Epidermal melanocyte (primary cell): ENCODE data around the gene C14orf180.
"Not testable (repeated sequence)": the region's sequence is repeated elsewhere in the genome, so short reads cannot be mapped to it uniquely, and the experiment has no call there.

Experiments used
- DNase-seq: peaks from one replicate; pipeline ENCODE4 v3.0.0; 2011; ENCODE audit warnings: low spot score; ENCODE audit not compliant: insufficient read length

The C14orf180 gene

DNA sequence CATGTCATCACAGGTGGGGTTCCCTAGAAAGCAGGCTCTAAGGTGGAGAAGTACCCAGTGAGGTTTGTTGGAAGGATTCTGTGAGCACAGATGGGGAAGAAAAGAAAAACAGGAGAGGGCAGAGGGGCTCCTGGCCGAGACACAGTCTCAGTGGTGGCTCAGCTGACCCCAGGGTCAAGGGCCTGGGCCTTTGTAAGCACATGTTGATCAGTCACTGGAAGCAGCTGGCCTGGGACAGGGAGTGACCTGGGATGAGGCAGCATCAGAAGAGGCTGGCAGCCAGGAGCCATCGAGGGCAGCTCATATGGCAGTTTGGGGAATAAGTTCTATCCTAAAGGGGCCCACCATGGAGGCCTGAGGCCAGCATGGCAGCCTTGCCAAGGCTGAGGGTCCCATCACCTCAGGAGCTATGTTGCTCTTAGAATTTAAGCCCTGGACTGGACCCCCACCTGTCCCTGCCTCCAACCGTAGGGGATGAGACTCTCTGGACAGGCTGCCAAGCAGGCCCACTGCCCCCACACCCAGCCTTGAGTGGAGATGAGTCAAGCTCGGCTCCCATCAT is 31.3 kb downstream of the C14orf180 start:
- DNase-seq = no peak

DNA sequence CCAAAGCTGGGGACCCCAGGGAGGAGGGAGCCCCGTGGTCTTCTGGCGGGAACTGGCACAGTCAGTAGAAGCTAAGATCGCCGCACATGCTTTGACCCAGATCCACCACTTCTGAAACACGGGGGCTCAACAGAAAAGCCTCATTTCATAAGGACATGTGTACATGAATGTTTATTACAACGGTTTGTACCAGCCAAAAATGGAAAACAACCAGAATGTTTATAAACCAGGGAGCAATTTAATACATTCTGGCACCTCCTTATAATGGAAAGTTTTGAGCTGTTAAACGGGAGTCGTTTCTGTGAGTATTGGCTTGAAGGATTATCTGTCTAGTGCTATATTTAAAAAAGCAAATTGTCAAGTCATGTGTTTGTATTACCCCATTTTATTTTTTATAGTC is 32.3 kb downstream of the C14orf180 start:
- no peak for DNase-seq

GRCh38 chr14:104614126-104614812 is 34.7 kb downstream of the C14orf180 start:
- DNase-seq = no peak

- DNase-seq = no peak
Measured at GRCh38 chr14:104624939-104625338, 45.4 kb downstream of the C14orf180 start.

GRCh38 chr14:104632781-104633180 is 53.2 kb downstream of the C14orf180 start:
- DNase-seq = no peak

- DNase-seq = no peak
Measured at GRCh38 chr14:104633276-104634137, 53.9 kb downstream of the C14orf180 start.

GRCh38 chr14:104634138-104634760 is 54.7 kb downstream of the C14orf180 start:
- no peak for DNase-seq

- no peak for DNase-seq
Measured at GRCh38 chr14:104634886-104635570, 55.5 kb downstream of the C14orf180 start.

- DNase-seq = no peak
Measured at GRCh38 chr14:104635717-104636116, 56.2 kb downstream of the C14orf180 start.

DNA sequence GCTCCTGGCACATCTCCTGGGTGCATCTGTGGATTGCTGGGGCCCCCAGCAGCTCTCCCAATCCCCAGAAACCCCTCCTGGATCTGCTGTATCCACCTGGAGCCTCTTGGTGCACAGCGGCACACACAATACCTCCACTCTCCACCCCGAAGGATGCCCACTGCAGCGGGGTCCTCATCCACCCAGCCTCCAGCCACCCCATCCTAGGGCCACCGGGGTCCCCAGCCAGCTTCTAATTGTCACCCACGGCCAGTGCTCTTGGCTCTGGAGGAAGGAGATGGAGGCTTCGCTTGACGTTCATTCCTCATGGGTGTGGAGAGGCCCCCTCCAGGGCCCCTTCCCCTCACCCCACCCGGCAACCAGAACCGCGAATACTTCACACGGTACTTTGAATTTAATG is 56.6 kb downstream of the C14orf180 start:
- no peak for DNase-seq

DNA sequence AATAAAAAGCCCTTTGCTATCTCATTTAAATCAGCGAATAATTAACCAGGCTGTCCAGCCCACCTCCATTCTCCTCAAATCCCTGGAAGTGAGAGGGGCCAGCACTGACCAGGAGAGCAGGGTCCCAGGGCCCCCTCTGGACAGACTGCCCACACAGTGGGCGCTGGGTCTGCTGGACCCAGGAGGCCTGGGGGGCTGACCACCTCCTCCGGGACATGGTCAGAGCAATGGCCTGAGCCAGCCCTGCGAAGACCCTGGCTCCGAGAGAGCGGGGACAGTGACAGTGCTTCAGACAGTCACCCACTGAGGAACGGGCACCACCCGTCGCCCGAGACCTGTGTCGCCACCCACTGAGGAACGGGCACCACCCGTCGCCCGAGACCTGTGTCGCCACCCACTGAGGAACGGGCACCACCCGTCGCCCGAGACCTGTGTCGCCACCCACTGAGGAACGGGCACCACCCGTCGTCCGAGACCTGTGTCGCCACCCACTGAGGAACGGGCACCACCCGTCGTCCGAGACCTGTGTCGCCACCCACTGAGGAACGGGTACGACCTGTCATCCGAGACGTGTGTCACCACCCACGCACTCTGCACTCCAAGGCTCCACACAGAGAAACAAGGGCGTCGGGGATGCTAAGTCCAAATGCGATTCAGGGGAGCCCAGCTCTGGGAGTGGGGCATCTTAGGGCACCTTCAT is 57.4 kb downstream of the C14orf180 start:
- DNase-seq = not testable (repeated sequence)

- DNase-seq = no peak
Measured at GRCh38 chr14:104637546-104638003, 58.0 kb downstream of the C14orf180 start.

GRCh38 chr14:104638190-104638589 is 58.6 kb downstream of the C14orf180 start:
- no peak for DNase-seq

DNA sequence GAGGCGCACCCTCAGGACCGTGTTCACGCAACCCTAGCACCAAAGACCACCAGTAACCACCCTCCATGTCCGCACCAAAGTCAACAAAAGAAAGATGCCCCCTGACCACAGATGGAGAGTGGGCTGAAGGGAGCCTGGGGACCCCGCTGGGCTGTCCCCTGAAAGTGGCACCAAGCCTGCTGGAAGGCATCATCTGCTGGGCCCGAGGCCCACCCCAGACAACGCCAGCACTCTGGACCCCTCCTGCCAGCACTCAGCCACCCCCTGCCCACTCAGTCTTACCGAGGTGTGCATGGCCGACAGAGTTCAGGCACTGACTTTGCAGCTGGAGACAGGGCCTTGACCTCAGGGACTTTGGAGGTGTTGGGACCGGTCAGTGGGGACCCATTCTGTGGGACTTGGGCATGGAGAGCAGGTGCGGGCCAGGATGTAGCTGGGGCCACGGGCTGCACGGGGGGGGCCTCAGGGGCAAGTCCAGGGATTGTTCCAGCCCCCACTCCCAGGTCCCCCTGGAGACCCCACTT is 59.4 kb downstream of the C14orf180 start:
- DNase-seq = no peak

- no peak for DNase-seq
Measured at GRCh38 chr14:104639471-104639870, 59.9 kb downstream of the C14orf180 start.
